Measurements from ENCODE around the gene ADPRS.

GRCh38 chr1:36099681-36100341 lies 11.1 kb downstream of the ADPRS start:
- TF ChIP-seq CTCF (IDR thresholded peaks at IDR 0.05) (peak; percentile 79 to 88 (median 84)), POLR2A (IDR thresholded peaks at IDR 0.05) (no peak), POLR2AphosphoS5 (IDR thresholded peaks at IDR 0.05) (no peak)
